CD4-positive, alpha-beta T cell treated with Interleukin-12 subunit alpha and Interleukin-12 subunit beta, for 1 hour (primary cell): ENCODE data around the gene SEC22A.

Experiments used
- DNase-seq: peaks from one replicate; pipeline ENCODE4 v3.0.0-alpha.2; 2020

The SEC22A gene

DNA sequence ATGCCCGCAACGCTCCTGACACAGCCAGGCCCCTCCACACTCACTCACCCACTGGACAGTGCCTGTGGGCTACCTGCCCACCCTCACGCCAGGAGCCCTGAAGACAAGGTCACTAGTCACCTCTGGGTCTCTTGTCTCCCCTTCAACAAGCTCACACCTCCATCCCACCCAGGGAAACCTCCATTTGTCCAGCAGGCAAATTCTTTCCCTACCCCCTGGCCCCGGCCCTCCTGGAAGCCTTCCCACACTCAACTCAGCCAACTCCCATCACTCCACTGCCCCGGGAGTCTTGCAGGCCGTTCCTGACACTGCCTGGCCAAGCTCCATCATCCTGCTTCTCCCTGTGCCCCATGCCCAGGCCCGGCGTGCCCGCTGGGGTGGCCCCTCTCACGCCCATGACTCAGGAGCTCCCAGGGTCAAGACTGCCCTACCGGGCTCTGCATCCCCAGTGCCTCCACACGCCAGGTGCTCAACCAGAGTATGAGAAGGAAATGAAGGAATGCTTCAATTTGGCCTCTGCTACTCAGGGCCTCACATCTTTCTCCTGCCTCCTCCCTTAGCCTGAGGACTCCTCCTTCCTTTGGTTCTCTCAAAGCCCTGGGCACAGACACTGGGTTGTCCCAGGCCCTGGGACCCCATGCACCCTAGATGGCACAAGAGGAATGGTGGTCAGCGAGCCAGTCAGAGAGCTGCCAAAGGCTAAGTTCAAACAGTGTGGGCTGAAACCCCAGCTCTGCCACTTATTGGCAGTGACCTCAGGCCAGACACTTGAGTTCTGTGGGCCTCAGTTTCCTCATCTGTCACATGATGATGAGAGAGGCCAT is 88.6 kb downstream of the SEC22A start:
- DNase-seq = no peak

DNA sequence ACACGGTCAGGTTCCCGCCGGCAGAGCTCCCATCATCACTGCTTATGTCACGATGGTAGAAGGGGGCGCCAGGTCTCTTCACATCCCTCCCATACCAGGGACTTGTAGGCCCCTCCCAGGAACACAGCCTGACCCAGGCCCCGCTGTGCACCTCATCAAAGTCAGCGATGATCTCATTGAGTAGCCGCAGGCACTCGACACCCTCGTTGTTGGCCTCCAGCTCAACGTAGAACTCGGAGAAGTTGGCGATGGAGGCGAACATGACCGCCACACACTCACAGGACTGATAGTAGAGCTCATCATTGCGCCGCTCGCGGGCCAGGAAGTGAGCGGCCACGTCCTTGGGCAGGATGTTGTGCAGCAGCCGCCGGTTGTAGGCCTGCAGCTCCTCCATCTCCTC is 89.2 kb downstream of the SEC22A start:
- no peak for DNase-seq

DNA sequence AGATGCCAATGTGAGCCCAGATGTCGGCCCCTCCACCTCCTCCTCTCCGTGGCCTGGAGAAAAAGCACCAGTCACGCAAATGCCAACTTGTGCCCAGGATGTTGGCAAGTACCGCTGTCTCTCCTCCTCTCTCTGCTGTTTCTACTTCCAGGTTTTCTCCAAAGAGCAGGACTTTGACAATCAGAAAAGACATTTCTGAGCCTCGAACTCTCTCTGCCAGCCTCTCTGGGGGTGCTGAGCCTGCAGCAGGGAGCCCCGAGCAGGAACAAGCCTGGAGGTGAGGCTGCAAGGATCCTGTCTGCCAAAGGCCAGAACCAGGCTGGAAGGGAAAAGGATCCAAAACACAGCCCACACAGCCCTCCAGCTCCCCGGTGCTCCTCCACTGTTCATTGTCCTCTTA is 89.7 kb downstream of the SEC22A start:
- DNase-seq = no peak

GRCh38 chr3:123292321-123293310 is 90.9 kb downstream of the SEC22A start:
- no peak for DNase-seq

DNA sequence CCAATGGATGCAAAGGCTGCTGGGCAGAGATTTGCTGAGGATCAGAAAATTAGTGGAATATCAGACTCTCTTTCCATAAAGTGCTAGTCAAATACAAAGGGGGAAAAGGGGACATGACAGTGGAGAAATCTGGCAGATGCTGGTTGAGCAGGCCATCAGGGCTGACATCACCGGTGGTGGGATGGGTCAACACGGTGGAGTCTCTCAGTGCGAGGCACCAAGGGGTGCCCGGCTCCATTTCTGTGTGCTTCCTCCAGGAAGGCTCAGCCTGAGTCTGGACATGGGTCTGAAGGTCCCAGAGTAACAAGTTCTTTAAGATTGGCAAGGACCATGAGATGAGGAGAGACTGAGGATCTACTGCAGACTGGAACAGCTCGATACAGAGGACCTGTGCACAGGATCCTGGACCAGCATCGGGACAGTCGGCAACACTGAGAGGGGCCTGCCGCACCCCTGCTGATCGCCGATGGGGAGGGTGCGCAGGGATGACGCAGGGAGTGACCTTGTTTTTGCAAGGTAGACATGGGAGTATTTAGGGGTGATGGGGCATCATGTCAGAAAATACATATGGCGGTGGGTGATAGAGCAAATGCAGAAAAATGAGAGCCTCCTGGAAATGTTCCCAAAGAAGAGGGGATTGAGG is 92.7 kb downstream of the SEC22A start:
- no peak for DNase-seq

DNA sequence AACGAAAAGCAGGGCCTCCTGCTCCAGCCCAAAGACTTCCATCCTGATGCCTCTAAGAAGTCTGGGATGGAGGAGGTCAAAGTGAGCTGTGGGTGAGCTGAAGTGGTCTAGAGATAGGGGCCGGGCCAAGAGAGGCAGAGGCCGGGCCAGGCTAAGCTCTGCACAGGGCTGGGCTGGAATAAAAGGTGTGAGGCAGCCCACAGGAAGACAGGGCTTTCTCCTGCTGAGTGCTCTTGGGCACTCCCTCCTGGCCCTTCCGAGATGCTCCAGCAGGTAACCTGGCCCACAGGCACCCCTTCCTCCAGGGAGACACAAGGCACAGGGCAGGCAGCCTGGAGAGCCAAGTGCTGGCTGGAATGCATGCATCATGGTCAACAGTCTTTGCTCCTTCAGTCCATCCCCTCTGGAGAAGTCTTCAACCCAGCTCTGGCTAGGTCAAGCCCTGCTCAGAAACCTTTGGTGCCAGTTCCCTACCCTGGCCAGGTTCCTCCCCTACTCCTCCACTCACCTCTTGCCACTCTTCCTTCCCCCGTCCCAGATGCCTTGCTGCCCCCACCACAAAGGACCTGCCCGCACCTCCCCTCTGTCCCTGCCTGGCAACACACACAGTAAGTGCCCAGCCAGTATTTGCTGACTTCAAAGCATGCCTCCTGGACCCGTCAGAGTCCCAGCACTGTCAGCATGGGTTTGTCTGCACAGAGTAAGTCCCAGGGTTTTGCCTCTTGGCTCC is 93.6 kb downstream of the SEC22A start:
- no peak for DNase-seq

DNA sequence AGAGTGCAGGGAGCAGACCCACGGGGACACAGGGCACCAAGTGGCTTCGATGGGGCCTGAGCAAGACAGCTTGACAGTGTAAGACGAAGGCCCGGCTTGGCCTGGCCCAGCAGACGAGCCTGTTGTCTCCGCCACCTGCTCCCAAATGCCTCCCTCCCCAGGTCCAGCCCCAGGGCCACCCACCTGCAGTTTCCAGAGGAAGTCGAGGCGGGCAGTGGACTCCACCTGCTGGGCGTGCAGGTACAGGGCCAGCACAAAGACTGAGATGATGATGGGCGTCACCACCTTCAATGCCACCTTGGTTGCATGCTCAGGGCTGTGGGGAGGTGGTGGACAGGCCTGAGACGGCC is 94.1 kb downstream of the SEC22A start:
- DNase-seq = no peak

DNA sequence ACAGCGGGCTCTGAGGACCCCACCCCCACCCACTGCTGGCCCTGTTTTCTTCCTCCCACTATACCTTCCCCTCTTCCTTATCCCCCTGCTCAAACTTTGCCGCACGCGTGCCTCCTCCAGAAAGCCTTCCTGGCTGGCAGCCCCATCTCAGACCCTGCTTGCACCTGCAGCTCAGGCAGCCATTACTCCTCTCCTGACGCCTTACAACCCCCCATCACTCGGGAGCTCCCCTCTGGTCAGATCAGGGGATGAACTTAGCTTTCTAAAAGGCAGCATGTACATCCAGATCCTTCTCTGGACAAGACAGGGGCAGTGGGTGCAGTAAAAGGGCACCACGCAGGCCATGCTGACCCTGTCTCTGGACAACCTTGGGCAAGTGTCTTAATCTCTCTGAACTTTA is 94.5 kb downstream of the SEC22A start:
- DNase-seq = no peak

- no peak for DNase-seq
Measured at GRCh38 chr3:123296836-123297626, 95.3 kb downstream of the SEC22A start.

- DNase-seq = no peak
Measured at GRCh38 chr3:123297627-123297899, 95.8 kb downstream of the SEC22A start.

DNA sequence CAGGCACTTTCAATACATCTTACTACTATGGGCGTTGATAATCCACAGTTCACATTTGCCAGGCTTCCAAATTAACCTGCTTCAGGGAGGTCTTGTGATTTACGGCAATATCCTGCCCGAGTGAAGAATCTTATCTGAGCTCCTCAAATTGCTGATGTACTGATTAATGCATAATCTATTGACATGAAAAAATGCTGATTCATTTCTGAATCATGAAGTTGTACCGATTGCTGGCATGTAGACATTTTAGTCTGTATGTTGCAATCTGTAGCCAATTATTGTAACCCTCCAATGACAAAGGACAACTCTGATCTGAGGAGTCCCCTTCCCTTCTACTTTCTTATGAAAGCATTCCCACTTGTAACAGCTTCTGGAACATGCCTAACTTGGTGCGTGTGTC is 97.2 kb downstream of the SEC22A start:
- DNase-seq = no peak

DNA sequence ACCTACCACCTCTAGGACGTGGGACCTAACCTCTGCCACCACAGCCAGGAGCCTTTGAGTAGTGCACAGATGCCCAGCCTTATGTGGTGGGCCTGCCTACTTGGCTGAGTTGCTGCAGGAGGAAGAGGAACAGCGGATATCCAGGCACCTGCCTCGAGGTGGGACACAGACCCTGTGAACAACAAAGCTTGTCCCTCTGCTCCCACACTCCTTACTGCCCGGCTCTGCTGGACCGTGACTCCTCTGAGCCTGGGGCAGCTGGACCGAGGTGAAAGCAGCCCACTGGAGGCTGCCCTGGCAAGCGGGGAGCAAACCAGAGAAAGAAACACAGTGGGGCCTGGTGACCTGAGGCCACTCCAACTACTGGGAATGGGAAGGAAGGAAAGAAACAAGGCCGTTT is 97.8 kb downstream of the SEC22A start:
- no peak for DNase-seq

DNA sequence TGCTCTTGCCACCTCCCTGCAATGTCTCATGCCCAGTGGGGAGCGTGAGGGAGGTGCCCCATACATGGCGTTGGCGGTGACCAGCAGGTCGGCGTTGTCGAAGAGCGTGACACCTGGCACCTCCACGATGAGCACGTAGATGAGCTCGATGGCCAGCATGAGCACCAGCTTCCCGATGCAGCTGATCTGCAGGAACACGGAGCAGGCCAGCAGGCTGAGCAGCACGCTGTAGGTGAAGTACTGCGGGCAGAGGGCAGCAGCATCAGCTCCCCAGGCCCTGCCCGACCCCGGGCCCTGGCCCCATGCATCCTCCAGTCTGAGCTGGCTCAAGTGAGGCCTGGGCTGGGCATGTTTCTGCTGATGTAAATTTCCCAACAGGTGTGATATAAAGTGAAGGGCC is 98.3 kb downstream of the SEC22A start:
- DNase-seq = no peak

DNA sequence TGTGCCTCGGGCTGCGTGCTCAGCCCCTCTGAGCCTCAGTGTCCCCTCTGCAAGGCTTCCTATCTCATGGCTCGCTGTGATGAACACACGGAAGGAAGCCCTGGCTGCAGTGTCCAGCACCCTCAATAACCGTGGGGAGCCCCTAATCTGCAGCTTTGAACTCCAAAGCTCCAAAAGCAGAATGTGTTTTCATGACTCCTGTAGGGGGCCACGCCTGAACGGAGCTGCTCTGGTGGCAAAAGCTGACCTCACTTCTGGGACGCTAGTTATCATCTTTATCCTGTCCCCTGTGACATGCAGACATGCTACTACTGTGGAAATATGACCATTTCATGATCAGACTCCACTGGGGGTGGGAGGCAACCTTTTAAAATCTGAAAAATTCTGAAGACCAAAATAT is 98.8 kb downstream of the SEC22A start:
- DNase-seq = no peak

DNA sequence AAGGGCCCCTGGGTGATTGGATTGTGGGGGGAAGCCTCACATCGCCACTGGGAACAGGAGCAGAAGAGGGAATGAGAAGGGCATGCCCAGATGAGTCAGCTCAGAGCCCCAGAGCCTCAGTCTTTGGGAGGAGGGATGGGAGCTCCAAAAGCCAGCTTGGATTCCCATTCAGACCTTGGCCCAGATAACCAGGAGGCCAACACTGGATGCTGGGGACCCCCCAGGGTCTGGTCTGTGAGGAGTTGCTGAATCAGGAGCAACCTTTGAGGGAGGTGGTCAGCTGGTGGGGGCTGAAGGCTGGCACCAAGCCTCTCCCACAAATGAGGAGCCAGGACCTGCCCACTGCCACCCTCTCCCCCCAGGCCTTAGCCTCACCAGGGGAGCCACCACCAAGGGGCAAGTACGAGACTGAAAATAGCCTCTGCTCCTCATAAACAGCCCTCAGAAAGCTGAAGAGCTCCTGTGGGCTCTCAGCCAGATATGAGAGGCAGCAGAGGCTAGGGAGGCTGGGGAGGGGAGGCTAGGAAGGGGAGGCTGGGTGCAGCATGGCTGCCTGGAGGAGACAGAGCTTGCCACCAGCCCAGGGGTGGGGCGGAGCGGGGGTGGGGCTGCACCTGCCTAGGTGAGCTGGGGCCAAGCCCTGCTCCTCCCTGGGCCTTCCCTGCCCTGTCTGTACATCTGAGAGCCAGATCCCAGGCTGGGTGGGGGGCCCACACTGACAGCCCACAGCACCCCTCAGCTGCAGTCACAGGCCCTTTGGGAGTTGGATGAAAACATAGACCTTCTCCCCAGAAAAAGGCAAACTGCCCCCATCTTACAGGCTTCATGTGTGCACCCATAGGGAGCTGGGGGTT is 99.8 kb downstream of the SEC22A start:
- DNase-seq = no peak

- no peak for DNase-seq
Measured at GRCh38 chr3:123302961-123303360, 101.2 kb downstream of the SEC22A start.

GRCh38 chr3:123303976-123304560 is 102.3 kb downstream of the SEC22A start:
- DNase-seq = no peak

DNA sequence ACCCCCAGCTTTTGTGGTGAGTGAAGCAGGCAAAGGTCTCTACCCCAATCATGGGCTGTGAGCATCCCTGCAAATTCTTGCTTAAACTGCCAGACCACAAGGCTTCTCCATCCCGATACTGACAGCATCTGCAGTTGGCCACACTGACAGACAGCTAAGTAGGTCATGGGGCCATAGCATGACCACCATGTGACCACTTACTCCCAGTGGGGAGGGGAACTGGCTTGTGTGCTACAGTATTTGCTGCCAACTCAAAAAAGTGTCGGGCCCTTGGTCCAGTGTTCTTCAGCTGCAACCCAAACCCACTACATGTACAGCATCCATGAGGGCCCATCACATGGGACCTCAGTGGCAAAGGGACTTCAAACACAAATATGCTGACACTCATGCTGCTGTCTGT is 103.4 kb downstream of the SEC22A start:
- no peak for DNase-seq

DNA sequence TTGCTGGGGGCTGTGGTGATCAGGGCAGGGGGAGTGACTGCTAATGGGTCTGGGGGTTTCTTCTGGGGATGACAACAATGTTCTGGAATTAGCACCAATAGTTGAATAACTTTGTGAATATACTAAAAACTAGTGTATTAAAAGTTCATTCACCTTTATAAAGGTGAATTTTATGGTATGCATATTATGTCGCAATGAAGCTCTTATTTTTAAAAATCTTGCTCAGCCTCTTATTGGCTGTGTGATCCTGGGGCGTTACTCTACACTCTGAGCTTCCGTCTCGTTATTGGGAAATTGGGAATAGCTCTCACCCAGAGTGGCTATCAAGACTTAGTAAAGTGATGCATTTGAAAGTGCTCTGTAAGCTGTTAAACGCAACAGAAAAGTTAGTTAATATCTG is 105.3 kb downstream of the SEC22A start:
- no peak for DNase-seq

DNA sequence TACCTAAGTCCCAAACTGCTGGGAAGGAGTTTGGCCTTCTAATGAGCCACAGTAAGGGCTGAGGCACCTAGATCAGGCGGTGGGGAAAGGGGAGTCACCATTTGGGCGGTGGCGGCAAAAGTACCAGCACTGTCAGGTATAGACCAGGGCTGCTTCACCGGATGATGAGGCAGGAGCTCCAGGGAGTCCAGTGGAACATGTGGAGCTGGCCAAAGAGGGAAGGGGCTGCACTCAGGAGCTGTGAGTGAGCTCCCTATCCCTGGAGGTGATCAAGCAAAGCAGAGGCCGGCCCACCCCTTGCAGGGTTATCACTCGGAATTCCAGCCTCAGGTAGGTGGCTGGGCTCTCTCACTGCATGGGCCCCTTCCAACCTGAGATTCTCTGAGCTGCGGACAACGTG is 108.4 kb downstream of the SEC22A start:
- no peak for DNase-seq

DNA sequence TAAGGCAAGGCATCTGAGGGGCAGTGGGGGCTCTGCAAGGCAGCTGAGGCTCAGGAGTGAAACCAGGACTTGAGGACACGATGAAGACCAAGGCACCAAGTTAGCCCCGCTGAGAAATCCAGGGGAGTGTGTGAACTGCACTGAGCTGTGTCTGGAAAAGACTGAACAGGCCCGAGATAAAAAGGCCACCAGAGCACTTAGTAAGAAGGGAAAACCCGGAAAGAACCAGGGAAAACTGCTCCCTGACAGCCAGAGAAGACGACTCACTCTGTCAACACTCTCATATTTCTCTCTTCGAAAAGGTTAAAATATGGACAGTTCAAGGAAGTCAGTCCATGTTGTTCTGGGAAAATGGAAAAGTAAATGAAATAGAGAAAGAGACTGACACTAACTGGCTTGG is 109.0 kb downstream of the SEC22A start:
- DNase-seq = no peak
